ENCODE measurements around the gene ZFYVE19.
"Not testable (repeated sequence)": the region's sequence is repeated elsewhere in the genome, so short reads cannot be mapped to it uniquely, and the experiment has no call there.

ZFYVE19 gene

DNA sequence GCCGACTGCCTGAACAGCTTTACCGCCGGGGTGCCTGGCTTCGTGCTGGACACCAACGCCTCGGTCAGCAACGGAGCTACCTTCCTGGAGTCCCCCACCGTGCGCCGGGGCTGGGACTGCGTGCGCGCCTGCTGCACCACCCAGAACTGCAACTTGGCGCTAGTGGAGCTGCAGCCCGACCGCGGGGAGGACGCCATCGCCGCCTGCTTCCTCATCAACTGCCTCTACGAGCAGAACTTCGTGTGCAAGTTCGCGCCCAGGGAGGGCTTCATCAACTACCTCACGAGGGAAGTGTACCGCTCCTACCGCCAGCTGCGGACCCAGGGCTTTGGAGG lies 37.8 kb downstream of the ZFYVE19 start:
- in situ Hi-C loops (cut with HindIII; ENCODE audit: low sequenced_read_pairs), result no loop called here

DNA sequence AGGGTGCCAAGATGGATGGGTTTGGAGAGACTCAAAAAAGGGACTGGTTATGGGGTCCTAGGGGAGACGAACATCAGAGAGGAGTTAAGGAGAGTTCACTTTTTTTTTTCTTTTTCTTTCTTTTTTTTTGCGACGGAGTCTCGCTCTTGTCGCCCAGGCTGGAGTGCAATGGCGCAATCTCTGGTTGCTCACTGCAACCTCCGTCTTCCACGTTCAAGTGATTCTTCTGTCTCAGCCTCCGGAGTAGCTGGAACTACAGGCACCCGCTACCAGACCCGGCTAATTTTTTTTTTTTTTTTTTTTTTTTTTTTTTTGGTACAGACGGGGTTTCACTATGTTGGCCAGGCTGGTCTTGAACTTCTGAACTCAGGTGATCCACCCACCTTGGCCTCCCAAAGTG lies 38.1 kb downstream of the ZFYVE19 start:
- in situ Hi-C loops (cut with HindIII; ENCODE audit: low sequenced_read_pairs), result no loop called here

DNA sequence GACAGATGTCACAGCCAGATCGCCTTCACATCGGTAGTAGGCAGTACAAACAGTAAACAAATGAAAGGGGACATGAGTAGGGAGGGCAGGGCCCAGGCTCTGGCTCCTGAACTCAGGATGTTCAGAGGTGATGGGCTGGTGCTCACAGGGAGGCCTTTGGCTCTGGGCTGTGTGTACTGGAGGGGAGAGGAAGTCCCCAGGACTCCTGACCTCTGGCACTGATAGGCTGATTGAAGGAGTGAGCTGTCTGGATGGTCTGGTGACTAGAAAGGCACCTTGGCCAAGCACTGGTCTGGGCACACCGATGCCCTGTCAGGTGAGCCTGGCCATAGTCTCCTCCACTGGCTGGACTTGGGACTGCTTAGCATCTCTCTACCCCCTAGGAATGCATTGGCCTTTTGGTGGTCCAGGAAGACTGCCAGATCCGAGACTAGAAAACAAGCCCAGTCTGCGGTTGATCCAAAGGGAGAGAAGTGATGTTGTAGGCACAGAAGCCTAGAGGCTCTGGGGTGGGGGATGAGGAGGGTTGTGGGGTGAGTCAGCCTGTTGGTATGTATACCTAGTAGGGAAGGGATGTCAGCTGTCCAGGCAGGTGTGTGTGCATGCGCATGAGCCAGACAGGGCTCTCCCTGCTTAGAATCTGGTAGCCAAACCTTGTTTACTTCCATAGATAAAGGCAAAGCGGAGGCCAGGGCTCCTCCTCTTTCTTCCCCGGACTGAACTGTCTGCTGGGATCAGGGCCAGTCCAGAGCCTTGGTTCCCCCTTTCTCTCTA lies 38.8 kb downstream of the ZFYVE19 start:
- in situ Hi-C loops (cut with HindIII; ENCODE audit: low sequenced_read_pairs), result no loop called here

DNA sequence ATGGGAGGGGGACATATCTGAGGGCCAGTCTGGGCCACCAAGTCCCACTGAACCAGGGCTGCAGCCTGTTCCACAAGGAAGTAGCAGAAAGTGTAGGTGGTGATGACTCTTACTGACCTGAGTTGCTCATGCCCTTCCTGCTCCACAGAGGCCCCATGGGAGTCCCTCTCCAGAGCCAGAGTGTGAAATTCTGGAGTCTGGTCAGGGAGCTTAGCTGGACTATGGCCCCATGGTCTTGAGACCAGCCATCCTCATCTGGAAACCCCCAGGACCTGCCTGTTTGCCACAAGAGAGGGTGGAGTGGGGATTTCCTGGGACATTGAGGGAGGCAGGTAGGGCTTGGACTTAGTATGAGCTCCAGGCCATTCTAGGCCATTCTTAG lies 39.9 kb downstream of the ZFYVE19 start:
- in situ Hi-C loops (cut with HindIII; ENCODE audit: low sequenced_read_pairs), result no loop called here

DNA sequence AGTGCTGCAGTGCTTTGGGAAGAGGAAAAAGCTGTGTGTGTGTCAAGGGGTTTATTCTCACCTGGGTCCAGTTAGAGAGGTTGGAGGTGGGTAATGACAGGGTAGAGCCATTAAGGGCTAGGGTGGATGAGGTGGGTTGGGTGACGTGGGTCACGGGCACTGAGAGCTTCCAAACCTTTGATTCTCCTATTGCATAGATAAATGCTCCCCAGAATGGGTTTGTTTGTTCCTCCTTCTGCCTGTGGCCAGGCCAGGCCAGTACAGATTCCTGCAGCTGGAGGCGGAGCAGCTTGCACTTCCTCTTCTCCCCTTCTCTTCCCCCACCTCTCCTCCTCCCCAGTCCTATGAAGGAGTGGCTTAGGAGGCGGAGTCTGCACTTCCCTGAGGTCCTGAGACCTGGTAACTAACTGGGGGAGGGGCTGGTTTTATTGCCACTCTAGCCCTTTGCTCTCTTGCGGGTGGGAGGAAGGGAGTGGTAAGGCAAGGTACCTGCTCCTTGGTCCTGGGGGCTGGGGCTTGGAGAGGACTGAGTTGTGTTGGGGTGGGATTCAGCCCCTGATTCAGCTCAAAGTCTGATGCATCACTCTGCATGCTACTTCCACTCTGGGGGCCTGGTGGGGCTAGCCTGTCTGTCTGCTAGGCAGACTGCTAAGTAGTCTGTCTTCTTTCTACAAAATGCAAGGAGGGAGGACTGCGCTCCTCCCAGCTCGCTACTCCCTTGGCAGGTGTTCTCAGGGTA lies 40.5 kb downstream of the ZFYVE19 start:
- in situ Hi-C loops (cut with HindIII; ENCODE audit: low sequenced_read_pairs), result no loop called here

DNA sequence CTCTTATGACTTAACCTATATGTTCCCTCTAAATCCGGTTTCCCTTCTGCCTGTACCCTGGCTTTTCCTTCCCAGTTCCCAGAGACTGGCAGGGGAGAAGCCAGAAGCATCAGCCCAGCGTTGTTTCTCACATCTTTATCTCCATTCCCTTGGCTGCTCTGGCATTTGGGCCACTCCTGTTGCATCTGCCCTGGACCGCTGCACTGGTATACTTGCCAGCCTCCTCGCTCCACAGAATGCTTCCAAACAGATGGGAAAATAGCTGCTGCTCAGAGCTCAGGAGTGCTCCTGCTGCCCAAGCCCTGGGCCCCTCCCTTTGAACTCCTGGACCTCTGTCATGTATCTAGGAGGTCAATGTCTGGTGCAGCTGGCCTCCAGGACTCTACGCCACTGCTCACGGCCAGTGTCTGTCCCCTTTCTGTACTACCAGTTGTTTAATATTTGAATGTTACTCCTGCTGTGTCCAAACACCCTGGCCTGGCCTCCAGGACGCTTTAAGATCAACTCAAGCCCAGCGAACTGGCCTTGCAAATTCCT lies 43.8 kb downstream of the ZFYVE19 start:
- in situ Hi-C loops (cut with HindIII; ENCODE audit: low sequenced_read_pairs), result no loop called here

DNA sequence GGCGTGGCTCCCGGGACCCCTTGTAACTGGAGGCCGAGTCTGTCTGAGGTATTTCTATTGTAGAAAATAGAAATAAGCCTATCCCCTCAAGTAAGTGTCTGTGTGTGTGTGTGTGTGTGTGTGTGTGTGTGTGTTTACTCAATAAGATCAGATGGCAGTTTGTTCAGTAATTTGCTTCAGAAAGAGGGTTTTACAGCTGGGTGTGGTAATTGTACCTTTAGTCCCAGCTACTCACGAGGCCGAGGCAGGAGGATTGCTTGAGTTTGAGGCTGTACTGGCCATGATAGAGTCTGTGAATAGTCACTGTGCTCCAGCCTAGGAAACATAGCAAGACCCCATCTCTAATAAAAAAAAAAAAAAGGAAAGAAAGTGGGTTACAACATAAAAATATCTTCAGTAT lies 45.6 kb downstream of the ZFYVE19 start:
- in situ Hi-C loops (cut with HindIII; ENCODE audit: low sequenced_read_pairs), result no loop called here

DNA sequence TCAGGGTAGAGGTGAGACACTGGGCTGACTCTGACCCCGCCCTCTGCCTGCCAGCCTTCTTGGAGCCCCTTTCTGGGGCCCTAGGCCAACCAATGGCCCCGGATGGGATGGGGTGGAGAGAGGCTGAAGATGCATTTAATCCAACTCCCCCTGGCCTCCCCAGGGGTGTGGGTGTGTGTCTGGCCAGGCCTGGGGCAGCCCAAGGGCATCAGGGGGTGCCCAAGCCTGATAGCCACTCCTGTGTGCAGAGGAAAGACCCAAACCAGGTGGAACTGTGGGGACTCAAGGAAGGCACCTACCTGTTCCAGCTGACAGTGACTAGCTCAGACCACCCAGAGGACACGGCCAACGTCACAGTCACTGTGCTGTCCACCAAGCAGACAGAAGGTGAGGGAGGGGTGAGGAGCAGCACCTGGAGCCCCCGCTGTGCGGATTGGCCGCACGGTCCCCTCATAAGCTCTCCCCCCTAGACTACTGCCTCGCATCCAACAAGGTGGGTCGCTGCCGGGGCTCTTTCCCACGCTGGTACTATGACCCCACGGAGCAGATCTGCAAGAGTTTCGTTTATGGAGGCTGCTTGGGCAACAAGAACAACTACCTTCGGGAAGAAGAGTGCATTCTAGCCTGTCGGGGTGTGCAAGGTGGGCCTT lies 46.5 kb downstream of the ZFYVE19 start:
- in situ Hi-C loops (cut with HindIII; ENCODE audit: low sequenced_read_pairs), result no loop called here

DNA sequence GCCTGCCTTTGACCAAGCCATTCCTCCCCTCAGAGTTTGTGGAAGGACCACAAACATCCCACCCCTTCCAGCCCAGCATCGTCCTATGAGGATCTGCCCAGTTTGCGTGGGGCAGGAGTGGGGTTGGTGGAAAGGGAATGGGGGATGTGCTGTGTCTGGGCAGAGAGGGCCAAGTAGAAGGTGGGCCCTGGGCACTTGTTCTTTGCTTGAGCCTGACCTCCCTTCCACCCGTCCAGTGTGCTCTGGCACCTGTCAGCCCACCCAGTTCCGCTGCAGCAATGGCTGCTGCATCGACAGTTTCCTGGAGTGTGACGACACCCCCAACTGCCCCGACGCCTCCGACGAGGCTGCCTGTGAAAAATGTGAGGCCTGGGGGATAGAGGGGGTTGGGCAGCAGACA lies 47.3 kb downstream of the ZFYVE19 start:
- in situ Hi-C loops (cut with HindIII; ENCODE audit: low sequenced_read_pairs), result no loop called here

DNA sequence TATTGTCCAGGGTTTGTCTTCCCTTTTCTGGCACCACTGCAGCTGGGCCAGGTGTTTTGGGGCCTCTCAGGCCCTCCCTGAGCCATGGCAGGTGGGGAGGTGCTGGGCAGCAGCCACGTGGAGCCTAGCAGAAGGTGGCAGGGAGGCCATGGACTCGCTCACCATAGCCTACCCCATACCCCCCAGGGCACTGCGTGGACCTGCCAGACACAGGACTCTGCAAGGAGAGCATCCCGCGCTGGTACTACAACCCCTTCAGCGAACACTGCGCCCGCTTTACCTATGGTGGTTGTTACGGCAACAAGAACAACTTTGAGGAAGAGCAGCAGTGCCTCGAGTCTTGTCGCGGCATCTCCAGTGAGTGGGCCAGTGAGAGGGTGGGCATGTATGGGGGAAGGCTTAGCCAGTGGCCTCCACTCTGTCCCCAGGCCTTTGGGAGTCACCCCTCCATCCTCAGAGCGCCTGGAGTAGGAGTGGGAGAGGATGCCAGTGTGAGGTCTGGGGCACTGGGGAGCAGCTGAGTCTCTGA lies 48.9 kb downstream of the ZFYVE19 start:
- in situ Hi-C loops (cut with HindIII; ENCODE audit: low sequenced_read_pairs), result no loop called here

DNA sequence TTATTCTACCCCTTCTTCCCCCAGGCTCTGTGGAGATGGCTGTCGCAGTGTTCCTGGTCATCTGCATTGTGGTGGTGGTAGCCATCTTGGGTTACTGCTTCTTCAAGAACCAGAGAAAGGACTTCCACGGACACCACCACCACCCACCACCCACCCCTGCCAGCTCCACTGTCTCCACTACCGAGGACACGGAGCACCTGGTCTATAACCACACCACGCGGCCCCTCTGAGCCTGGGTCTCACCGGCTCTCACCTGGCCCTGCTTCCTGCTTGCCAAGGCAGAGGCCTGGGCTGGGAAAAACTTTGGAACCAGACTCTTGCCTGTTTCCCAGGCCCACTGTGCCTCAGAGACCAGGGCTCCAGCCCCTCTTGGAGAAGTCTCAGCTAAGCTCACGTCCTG lies 49.9 kb downstream of the ZFYVE19 start:
- in situ Hi-C loops (cut with HindIII; ENCODE audit: low sequenced_read_pairs), result no loop called here

DNA sequence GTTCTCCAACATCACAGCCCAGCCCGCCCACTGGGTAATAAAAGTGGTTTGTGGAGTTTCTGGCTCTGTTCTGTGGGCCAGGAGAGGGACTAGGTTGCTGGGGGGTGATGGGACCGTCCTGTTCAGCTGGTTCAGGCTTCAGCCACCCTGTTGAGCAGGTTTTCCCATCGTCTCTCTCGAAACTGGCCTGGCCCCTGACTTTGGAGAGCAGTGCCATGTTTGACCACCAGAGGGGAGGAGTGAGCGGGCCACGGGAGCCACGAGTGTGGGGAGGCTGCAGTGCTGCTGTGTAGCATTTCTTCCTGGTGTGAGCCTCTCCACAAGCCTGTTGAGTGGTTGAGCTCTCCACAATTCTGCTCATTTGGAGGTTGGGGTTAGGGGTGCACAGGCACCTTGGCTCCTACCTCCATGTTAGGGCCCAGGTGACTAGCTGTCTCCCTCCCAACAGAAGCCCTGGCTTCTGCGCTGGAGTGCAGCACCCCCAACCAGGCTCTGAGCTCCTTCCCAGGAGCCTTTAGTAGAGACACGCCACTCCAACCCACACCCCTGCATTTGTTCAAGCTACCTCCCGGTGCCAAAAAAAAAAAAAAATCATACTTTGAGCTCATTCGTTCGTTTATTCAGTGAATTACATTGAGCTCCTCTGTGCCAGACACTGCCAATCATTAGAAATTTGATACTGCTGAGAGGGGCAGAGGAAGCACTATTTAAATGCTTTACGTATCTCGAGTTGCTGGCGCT lies 50.9 kb downstream of the ZFYVE19 start:
- in situ Hi-C loops (cut with HindIII; ENCODE audit: low sequenced_read_pairs), result no loop called here

DNA sequence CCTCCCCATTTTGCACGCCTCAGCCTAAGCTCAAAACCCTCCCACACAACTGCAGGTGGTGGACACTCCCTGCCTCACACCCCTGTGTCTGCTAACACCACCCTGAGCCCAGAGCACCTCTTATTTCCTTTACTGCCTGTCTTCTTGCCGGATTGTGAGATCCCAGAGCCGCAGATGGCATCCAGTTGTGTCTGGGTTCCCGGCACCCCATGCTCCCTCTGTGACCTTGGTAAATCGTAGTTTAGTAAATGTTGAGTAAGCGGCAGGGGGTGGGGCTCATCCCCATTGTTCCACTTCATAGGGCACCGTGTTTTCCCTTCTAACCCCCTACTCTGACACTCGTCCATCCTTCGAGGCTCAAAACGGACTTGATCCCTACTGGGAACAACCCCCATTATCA lies 51.8 kb downstream of the ZFYVE19 start:
- in situ Hi-C loops (cut with HindIII; ENCODE audit: low sequenced_read_pairs), result no loop called here

DNA sequence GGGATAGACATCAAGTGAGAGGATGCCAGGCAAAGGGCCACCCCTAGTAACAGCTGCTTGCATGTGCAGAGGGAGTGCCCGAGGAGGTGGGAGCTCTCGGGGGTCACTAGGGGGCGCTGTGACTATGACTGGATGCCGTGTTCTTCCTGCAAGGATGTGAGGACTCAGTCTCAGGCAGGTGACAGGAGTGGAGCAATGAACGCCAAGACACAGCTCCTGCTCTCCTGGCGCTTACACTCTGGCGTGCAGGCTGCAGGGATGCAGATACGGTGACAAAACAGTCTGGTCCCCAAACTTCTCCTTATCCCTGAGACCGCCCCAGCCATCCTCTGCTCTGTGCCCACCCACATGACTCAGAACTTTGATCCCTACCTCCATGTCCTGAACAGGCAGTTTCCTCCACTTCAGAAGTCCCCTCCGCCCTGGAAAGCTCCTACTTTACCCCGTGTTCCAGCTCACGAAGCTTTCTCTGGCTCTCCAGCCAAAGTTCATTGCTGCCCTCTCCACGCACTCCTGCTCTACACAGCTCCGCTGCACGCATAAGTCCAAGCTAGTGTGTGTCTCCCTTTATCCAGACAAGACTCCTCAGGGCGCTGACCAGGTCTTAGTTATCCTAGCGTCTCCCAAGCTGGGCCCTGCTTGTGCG lies 52.4 kb downstream of the ZFYVE19 start:
- in situ Hi-C loops (cut with HindIII; ENCODE audit: low sequenced_read_pairs), result no loop called here

DNA sequence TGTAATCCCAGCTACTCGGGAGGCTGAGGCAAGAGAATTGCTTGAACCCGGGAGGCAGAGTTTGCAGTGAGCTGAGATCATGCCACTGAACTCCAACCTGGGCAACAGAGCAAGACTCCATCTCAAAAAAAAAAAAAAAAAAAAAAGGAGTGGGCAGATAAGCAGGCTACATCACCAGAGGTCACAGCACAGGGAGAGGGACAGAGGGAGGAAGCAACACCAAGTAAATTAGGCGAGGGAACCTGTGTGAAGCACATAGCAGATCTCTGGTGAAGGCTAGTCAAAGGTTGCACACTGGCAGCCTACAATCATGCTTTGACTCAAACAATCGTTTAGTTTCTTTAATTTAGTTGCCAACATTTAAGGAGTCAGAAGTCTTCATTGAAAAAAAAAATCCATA lies 54.3 kb downstream of the ZFYVE19 start:
- in situ Hi-C loops (cut with HindIII; ENCODE audit: low sequenced_read_pairs), result not testable (repeated sequence)

DNA sequence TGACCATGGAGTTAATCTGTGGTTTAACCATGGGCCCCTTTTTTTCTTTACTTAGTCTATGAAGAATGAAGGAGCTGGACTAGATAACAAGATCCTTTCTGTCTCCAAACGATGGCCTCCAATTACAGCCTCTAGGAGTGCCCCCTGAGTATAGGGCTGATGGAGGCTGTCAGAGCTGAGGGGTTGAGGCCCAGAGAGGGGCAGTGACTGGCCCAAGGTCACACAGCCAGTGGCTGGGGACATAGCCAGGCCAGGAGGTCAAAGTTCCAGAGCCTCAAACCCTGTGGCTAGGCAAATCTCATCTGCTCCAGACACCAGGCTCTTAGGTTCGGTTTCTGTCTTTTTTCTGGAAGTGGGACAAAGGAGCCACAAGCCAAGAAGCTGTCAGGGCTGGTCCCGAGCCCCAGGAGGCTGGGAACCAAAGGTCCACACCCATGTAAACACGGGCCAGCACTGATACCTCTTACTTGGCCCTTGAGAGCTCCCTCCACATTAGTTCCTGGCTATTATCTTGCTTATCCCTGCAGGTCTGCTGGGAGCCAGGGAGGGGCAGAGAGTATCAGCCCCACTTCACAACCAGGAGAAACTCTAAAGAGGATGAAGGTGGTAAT lies 56.9 kb downstream of the ZFYVE19 start:
- in situ Hi-C loops (cut with HindIII; ENCODE audit: low sequenced_read_pairs), result no loop called here
